ENCODE results near the gene WARS2. TPM values are rescaled to one million over a fixed set of nuclear protein-coding genes. Genes with fewer than 3 reads are reported as not detected.

WARS2 gene
- total RNA-seq, 1 experiment from 2014 or later = 18.1 TPM

- Histone ChIP-seq H3K36me3 (ENCODE audit: low read depth, low read length) (peaks cover 14% of the 10 kb centered on the region; the same call in 1 of the 2 replicates), H4K20me1 (ENCODE audit: low read length) (no peaks in the 10 kb centered on the region), H3K27me3 (ENCODE audit: low read length) (no peaks in the 10 kb centered on the region), H3K4me2 (ENCODE audit: low read length) (no peak overlapping the region), H3F3A (ENCODE audit: low read length, unreplicated experiment) (no peaks in the 10 kb centered on the region), H3K9me3 (ENCODE audit: low read length) (no peaks in the 10 kb centered on the region), H3K9ac (ENCODE audit: low read length) (no peak overlapping the region), H3K9me2 (replicated peaks; ENCODE audit: low read length) (no peaks in the 10 kb centered on the region), H3K4me1 (ENCODE audit: insufficient read depth, low read length) (no peaks in the 10 kb centered on the region), H2AFZ (ENCODE audit: low read length) (no peak overlapping the region), H3K79me2 (ENCODE audit: low read length) (no peaks in the 10 kb centered on the region), H3K27ac (ENCODE audit: low read length) (no peak overlapping the region), H3K4me3 (ENCODE audit: low read length) (no peak overlapping the region)
- BruUV-seq (replicated peaks) = no TSS peak
- ChIA-PET POLR2A (ENCODE audit: unreplicated experiment) (no interaction called here), CTCF (no interaction called here)
- intact Hi-C loops (cut with micrococcal nuclease) = no loop called here
- TF ChIP-seq EZH2phosphoT487 (IDR thresholded peaks at IDR 0.05; ENCODE audit: borderline replicate concordance, low read length) = no peak
- TF ChIP-seq EZH2 (IDR thresholded peaks at IDR 0.05; ENCODE audit: low read length, unreplicated experiment) = no peak
- TF ChIP-seq CTCF (conservative IDR thresholded peaks at IDR 0.05; ENCODE audit: low read depth, low read length) = no peak
- ATAC-seq = no peak
- no peak for DNase-seq
Measured at GRCh38 chr1:119163396-119163795, 22.9 kb upstream of the WARS2 start.

- no peak overlapping the region for H3K4me3 ChIP-seq (ENCODE audit: low read length)
- no TSS peak for BruUV-seq (replicated peaks)
- POLR2A ChIA-PET (ENCODE audit: unreplicated experiment) = no interaction called here
- H3K4me1 ChIP-seq (ENCODE audit: insufficient read depth, low read length) = no peaks in the 10 kb centered on the region
- CTCF ChIA-PET = no interaction called here
- no peaks in the 10 kb centered on the region for H3K9me2 ChIP-seq (replicated peaks; ENCODE audit: low read length)
- ATAC-seq (no peak; the same call in 1 of the 2 replicates), DNase-seq (no peak)
- intact Hi-C loops (cut with micrococcal nuclease) = no loop called here
- no peak overlapping the region for H3K9ac ChIP-seq (ENCODE audit: low read length)
- no peaks in the 10 kb centered on the region for H3K27me3 ChIP-seq (ENCODE audit: low read length)
- H3K79me2 ChIP-seq (ENCODE audit: low read length) = no peaks in the 10 kb centered on the region
- TF ChIP-seq EZH2 (IDR thresholded peaks at IDR 0.05; ENCODE audit: low read length, unreplicated experiment) = no peak
- H3F3A ChIP-seq (ENCODE audit: low read length, unreplicated experiment) = no peaks in the 10 kb centered on the region
- H4K20me1 ChIP-seq (ENCODE audit: low read length) = no peaks in the 10 kb centered on the region
- no peak overlapping the region for H2AFZ ChIP-seq (ENCODE audit: low read length)
- no peak overlapping the region for H3K27ac ChIP-seq (ENCODE audit: low read length)
- H3K4me2 ChIP-seq (ENCODE audit: low read length) = no peak overlapping the region
- no peaks in the 10 kb centered on the region for H3K9me3 ChIP-seq (ENCODE audit: low read length)
- peaks cover 16% of the 10 kb centered on the region; the same call in 1 of the 2 replicates for H3K36me3 ChIP-seq (ENCODE audit: low read depth, low read length)
Measured at GRCh38 chr1:119160866-119161265, 20.4 kb upstream of the WARS2 start.

- no peaks in the 10 kb centered on the region for H3K9me3 ChIP-seq (ENCODE audit: low read length)
- DNase-seq = no peak
- H4K20me1 ChIP-seq (ENCODE audit: low read length) = no peaks in the 10 kb centered on the region
- no peak for ATAC-seq
- no peak overlapping the region for H2AFZ ChIP-seq (ENCODE audit: low read length)
- H3K36me3 ChIP-seq (ENCODE audit: low read depth, low read length) = peaks cover 16% of the 10 kb centered on the region; the same call in 1 of the 2 replicates
- H3K27me3 ChIP-seq (ENCODE audit: low read length) = no peaks in the 10 kb centered on the region
- H3K4me1 ChIP-seq (ENCODE audit: insufficient read depth, low read length) = no peaks in the 10 kb centered on the region
- CTCF ChIA-PET = no interaction called here
- no peaks in the 10 kb centered on the region for H3K9me2 ChIP-seq (replicated peaks; ENCODE audit: low read length)
- intact Hi-C loops (cut with micrococcal nuclease) = no loop called here
- no peak overlapping the region for H3K4me3 ChIP-seq (ENCODE audit: low read length)
- no peak overlapping the region for H3K4me2 ChIP-seq (ENCODE audit: low read length)
- BruUV-seq (replicated peaks) = no TSS peak
- no peaks in the 10 kb centered on the region for H3F3A ChIP-seq (ENCODE audit: low read length, unreplicated experiment)
- H3K9ac ChIP-seq (ENCODE audit: low read length) = no peak overlapping the region
- POLR2A ChIA-PET (ENCODE audit: unreplicated experiment) = no interaction called here
- no peak for TF ChIP-seq EZH2 (IDR thresholded peaks at IDR 0.05; ENCODE audit: low read length, unreplicated experiment)
- TF ChIP-seq EZH2phosphoT487 (IDR thresholded peaks at IDR 0.05; ENCODE audit: borderline replicate concordance, low read length) = no peak
- H3K79me2 ChIP-seq (ENCODE audit: low read length) = no peaks in the 10 kb centered on the region
- H3K27ac ChIP-seq (ENCODE audit: low read length) = no peak overlapping the region
Measured at GRCh38 chr1:119160409-119160808, 20.0 kb upstream of the WARS2 start.

GRCh38 chr1:119159966-119160365, 19.5 kb upstream of the WARS2 start:
- Histone ChIP-seq H2AFZ (ENCODE audit: low read length) (no peak overlapping the region), H4K20me1 (ENCODE audit: low read length) (no peaks in the 10 kb centered on the region), H3F3A (ENCODE audit: low read length, unreplicated experiment) (no peaks in the 10 kb centered on the region), H3K9me3 (ENCODE audit: low read length) (no peaks in the 10 kb centered on the region), H3K9ac (ENCODE audit: low read length) (no peak overlapping the region), H3K4me1 (ENCODE audit: insufficient read depth, low read length) (no peaks in the 10 kb centered on the region), H3K79me2 (ENCODE audit: low read length) (no peaks in the 10 kb centered on the region), H3K9me2 (replicated peaks; ENCODE audit: low read length) (no peaks in the 10 kb centered on the region), H3K36me3 (ENCODE audit: low read depth, low read length) (peaks cover 16% of the 10 kb centered on the region; the same call in 1 of the 2 replicates), H3K27ac (ENCODE audit: low read length) (no peak overlapping the region), H3K27me3 (ENCODE audit: low read length) (no peaks in the 10 kb centered on the region), H3K4me3 (ENCODE audit: low read length) (no peak overlapping the region), H3K4me2 (ENCODE audit: low read length) (no peak overlapping the region)
- ChIA-PET CTCF (no interaction called here), POLR2A (ENCODE audit: unreplicated experiment) (no interaction called here)
- no TSS peak for BruUV-seq (replicated peaks)
- no peak for ATAC-seq
- no peak for TF ChIP-seq EZH2 (IDR thresholded peaks at IDR 0.05; ENCODE audit: low read length, unreplicated experiment)
- no peak for TF ChIP-seq CTCF (conservative IDR thresholded peaks at IDR 0.05; ENCODE audit: low read depth, low read length)
- TF ChIP-seq EZH2phosphoT487 (IDR thresholded peaks at IDR 0.05; ENCODE audit: borderline replicate concordance, low read length) = no peak
- intact Hi-C loops (cut with micrococcal nuclease) = no loop called here
- no peak for DNase-seq

All from PC-3 (cell line).